ENCODE data around the gene SRC.

Gene SRC

GRCh38 chr20:37343212-37343993 lies 2.5 kb upstream of the SRC start:
- no peak for DNase-seq (ENCODE audit: low spot score)
- ChIA-PET POLR2A (ENCODE audit: low non-redundant PET) (interaction anchor here (1.0 kb wide), 1 partner anchor 13 kb away, joined by 3 read pairs; no protein-coding TSS in a partner anchor), CTCF (interaction anchor here (1.1 kb wide), 1 partner anchor 12 kb away, joined by 3 read pairs; no protein-coding TSS in a partner anchor)
- no peak for TF ChIP-seq CTCF (conservative IDR thresholded peaks at IDR 0.05; ENCODE audit: low read depth)
- H3K27ac ChIP-seq = peak overlapping the region; percentile 60

- ChIA-PET CTCF (interaction anchor here (0.6 to 1.1 kb wide), 3 partner anchors 12 to 785 kb away, joined by 3 to 4 read pairs (median 3); no protein-coding TSS in a partner anchor), POLR2A (ENCODE audit: low non-redundant PET) (interaction anchor here (0.6 to 1.0 kb wide), 3 partner anchors 13 to 15 kb away, joined by 3 read pairs; no protein-coding TSS in a partner anchor)
- no peak for DNase-seq (ENCODE audit: low spot score)
- no peak for TF ChIP-seq CTCF (conservative IDR thresholded peaks at IDR 0.05; ENCODE audit: low read depth)
- peak overlapping the region; percentile 86 for H3K27ac ChIP-seq
These were observed 2.0 kb upstream of the SRC start for GRCh38 chr20:37343994-37344355.

DNA sequence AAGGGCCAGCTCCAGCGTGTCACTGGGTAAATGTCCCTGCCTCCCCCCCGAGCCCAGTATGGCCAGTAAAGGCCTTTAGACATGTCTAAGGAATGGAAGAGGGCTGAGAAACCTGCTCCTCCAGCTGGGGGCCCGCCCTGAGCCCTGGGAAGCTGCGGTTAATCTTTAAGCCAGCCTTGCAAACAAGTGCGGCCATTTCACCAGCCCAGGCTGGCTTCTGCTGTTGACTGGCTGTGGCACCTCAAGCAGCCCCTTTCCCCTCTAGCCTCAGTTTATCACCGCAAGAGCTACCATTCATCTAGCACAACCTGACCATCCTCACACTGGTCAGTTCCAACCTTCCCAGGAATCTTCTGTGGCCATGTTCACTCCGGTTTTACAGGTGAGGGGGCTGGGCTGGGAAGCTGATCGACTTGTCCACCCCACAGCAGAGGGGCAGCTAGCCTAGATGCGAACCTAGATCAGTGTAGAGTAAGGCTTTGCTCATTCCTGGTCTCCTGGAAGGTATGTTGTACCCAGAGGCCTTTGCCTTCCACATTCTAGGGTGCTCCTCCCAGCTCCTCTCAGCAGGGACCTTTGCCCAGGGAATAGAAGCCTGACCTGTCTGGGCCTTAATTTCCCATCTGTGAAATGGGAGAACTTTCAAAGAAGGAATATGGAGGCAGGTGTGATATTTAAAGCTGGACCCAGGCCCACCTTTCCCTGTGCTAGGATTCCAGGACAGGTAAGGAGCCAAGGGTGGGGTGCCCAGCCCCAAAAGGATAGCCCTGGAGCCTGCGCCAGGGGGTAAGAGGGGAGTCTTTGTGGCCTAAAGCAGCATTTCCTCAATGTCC lies 1.2 kb upstream of the SRC start:
- H3K27ac ChIP-seq = peak overlapping the region; percentile 86
- CTCF ChIA-PET = interaction anchor here (0.5 to 1.5 kb wide), 6 partner anchors 11 to 784 kb away, joined by 3 to 6 read pairs (median 4); partner anchors contain the start of gene MANBAL
- no peak for TF ChIP-seq CTCF (conservative IDR thresholded peaks at IDR 0.05; ENCODE audit: low read depth)
- no peak for DNase-seq (ENCODE audit: low spot score)
- POLR2A ChIA-PET (ENCODE audit: low non-redundant PET) = interaction anchor here (0.6 to 1.4 kb wide), 6 partner anchors 9 to 336 kb away, joined by 3 to 10 read pairs (median 3); no protein-coding TSS in a partner anchor

- H3K27ac ChIP-seq = peak overlapping the region; percentile 86
- ChIA-PET POLR2A (ENCODE audit: low non-redundant PET) (interaction anchor here (1.1 to 1.6 kb wide), 3 partner anchors 10 to 57 kb away, joined by 3 to 7 read pairs (median 4); partner anchors contain the start of gene MANBAL), CTCF (interaction anchor here (0.7 to 1.4 kb wide), 3 partner anchors 9 to 151 kb away, joined by 3 read pairs; no protein-coding TSS in a partner anchor)
- TF ChIP-seq CTCF (conservative IDR thresholded peaks at IDR 0.05; ENCODE audit: low read depth) = no peak
- DNase-seq (ENCODE audit: low spot score) = peak; percentile 75
These were observed 245 bp downstream of the SRC start for GRCh38 chr20:37346236-37346534.

DNA sequence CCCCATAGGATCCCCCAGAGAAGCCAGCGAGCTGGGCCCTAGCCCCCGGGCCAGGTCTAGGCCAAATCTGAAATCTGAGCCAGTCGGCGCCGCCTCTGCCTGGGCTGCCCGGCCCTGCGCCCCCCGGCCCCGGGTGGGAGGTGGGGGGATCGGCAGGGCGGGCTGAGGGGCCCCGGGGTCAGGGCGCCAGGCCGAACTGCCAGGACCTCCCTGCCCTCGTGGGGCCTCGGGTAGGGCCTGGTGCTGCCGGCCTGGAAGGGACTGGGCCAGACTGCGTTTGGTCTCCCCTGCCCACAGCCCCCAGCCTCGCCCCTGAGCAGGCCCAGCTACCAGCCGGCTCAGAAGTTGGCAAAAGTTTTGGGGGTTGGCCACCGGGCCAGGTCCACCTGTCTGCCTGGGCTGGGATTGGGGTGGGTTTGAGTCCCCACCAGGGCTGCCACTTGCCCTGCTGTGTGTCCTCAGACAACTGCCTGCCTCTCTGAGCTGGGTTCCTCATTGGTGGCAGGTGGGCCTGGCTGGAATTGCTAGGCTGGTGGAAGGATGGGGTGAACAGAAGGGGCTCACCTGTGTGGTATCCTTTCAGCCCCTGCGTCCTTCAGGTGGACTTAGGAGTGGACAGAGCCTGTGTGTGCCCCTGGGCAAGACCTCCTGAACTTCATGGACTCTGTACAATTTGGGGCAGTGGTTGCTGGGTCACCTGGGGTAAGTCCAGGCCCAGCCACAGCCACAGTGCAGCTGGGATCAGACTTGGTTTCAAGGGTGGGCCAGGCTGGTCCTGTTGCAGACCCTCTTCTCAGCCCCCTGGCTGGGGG lies 801 bp downstream of the SRC start:
- CTCF ChIA-PET = interaction anchor here (0.7 to 1.5 kb wide), 4 partner anchors 9 to 151 kb away, joined by 3 to 5 read pairs (median 3); no protein-coding TSS in a partner anchor
- H3K27ac ChIP-seq = peak overlapping the region; percentile 86
- TF ChIP-seq CTCF (conservative IDR thresholded peaks at IDR 0.05; ENCODE audit: low read depth) = no peak
- no peak for DNase-seq (ENCODE audit: low spot score)
- POLR2A ChIA-PET (ENCODE audit: low non-redundant PET) = interaction anchor here (0.6 to 1.6 kb wide), 4 partner anchors 9 to 58 kb away, joined by 3 to 7 read pairs (median 6); partner anchors contain the start of gene MANBAL

Data from RWPE1 (cell line).